ENCODE results near the gene CCN6. TPM values are rescaled to one million over a fixed set of nuclear protein-coding genes. Genes with fewer than 3 reads are reported as not detected.

Gene CCN6
- total and polyA plus RNA-seq, 4 experiments from 2014 or later = 0.09 TPM; not detected in 3

- Histone ChIP-seq H3K27ac (ENCODE audit: low read depth, low read length) (no peak overlapping the region), H3K36me3 (ENCODE audit: insufficient read depth, low read length) (no peaks in the 10 kb centered on the region), H3K9me3 (ENCODE audit: control insufficient read depth in 1 of 2, low read length in 2 of 2) (no peaks in the 10 kb centered on the region), H3K27me3 (ENCODE audit: insufficient read depth, low read length) (no peaks in the 10 kb centered on the region), H3K4me3 (ENCODE audit: low read length in 2 of 2) (no peak overlapping the region), H3K4me1 (ENCODE audit: insufficient read depth, low read length) (no peaks in the 10 kb centered on the region)
- CTCF ChIA-PET (ENCODE audit: partially characterized antibody) = no interaction called here
- Mint-ChIP-seq H3K36me3 (no peaks in the 10 kb centered on the region), H3K9me3 (no peaks in the 10 kb centered on the region), H3K27ac (no peak overlapping the region), H3K4me1 (no peaks in the 10 kb centered on the region), H3K27me3 (peaks cover 10 to 17% of the 10 kb centered on the region in 2 donors), H3K4me3 (no peak overlapping the region)
- intact Hi-C loops (cut with micrococcal nuclease) = no loop called here
- POLR2A ChIA-PET (ENCODE audit: partially characterized antibody) = no interaction called here
- DNase-seq = no peak
Observed at GRCh38 chr6:112113431-112113830, 59.5 kb downstream of the CCN6 start.

GRCh38 chr6:112113918-112114317 is 60.0 kb downstream of the CCN6 start:
- H3K4me1 ChIP-seq (ENCODE audit: insufficient read depth, low read length) = no peaks in the 10 kb centered on the region
- Mint-ChIP-seq H3K36me3 (no peaks in the 10 kb centered on the region), H3K27me3 (peaks cover 10 to 17% of the 10 kb centered on the region in 2 donors), H3K9me3 (no peaks in the 10 kb centered on the region), H3K4me1 (no peaks in the 10 kb centered on the region), H3K4me3 (no peak overlapping the region), H3K27ac (no peak overlapping the region)
- no peaks in the 10 kb centered on the region for H3K9me3 ChIP-seq (ENCODE audit: control insufficient read depth in 1 of 2, low read length in 2 of 2)
- H3K4me3 ChIP-seq (ENCODE audit: low read length in 2 of 2) = no peak overlapping the region
- no peak for DNase-seq
- H3K36me3 ChIP-seq (ENCODE audit: insufficient read depth, low read length) = no peaks in the 10 kb centered on the region
- no peak overlapping the region for H3K27ac ChIP-seq (ENCODE audit: low read depth, low read length)
- ChIA-PET POLR2A (ENCODE audit: partially characterized antibody) (no interaction called here), CTCF (ENCODE audit: partially characterized antibody) (no interaction called here)
- intact Hi-C loops (cut with micrococcal nuclease) = no loop called here
- H3K27me3 ChIP-seq (ENCODE audit: insufficient read depth, low read length) = no peaks in the 10 kb centered on the region

GRCh38 chr6:112114577-112115223 is 60.8 kb downstream of the CCN6 start:
- Mint-ChIP-seq H3K36me3 (no peaks in the 10 kb centered on the region), H3K9me3 (no peaks in the 10 kb centered on the region), H3K4me1 (no peaks in the 10 kb centered on the region), H3K27ac (no peak overlapping the region), H3K4me3 (no peak overlapping the region), H3K27me3 (peaks cover 10 to 17% of the 10 kb centered on the region in 2 donors)
- no peak overlapping the region for H3K27ac ChIP-seq (ENCODE audit: low read depth, low read length)
- ChIA-PET POLR2A (ENCODE audit: partially characterized antibody) (no interaction called here), CTCF (ENCODE audit: partially characterized antibody) (no interaction called here)
- H3K4me3 ChIP-seq (ENCODE audit: low read length in 2 of 2) = no peak overlapping the region
- H3K4me1 ChIP-seq (ENCODE audit: insufficient read depth, low read length) = no peaks in the 10 kb centered on the region
- no peaks in the 10 kb centered on the region for H3K36me3 ChIP-seq (ENCODE audit: insufficient read depth, low read length)
- intact Hi-C loops (cut with micrococcal nuclease) = no loop called here
- no peaks in the 10 kb centered on the region for H3K27me3 ChIP-seq (ENCODE audit: insufficient read depth, low read length)
- no peaks in the 10 kb centered on the region for H3K9me3 ChIP-seq (ENCODE audit: control insufficient read depth in 1 of 2, low read length in 2 of 2)
- DNase-seq = no peak

GRCh38 chr6:112116221-112116620 is 62.3 kb downstream of the CCN6 start:
- no peak for DNase-seq
- no peaks in the 10 kb centered on the region for H3K9me3 ChIP-seq (ENCODE audit: control insufficient read depth in 1 of 2, low read length in 2 of 2)
- peaks cover 10 to 15% of the 10 kb centered on the region in 2 donors for H3K27me3 Mint-ChIP-seq
- H3K36me3 ChIP-seq (ENCODE audit: insufficient read depth, low read length) = no peaks in the 10 kb centered on the region
- H3K36me3 Mint-ChIP-seq = no peaks in the 10 kb centered on the region
- H3K27me3 ChIP-seq (ENCODE audit: insufficient read depth, low read length) = no peaks in the 10 kb centered on the region
- no peaks in the 10 kb centered on the region for H3K9me3 Mint-ChIP-seq
- no peaks in the 10 kb centered on the region for H3K4me1 Mint-ChIP-seq
- H3K4me3 ChIP-seq (ENCODE audit: low read length in 2 of 2) = no peak overlapping the region
- intact Hi-C loops (cut with micrococcal nuclease) = no loop called here
- ChIA-PET POLR2A (ENCODE audit: partially characterized antibody) (no interaction called here), CTCF (ENCODE audit: partially characterized antibody) (no interaction called here)
- no peaks in the 10 kb centered on the region for H3K4me1 ChIP-seq (ENCODE audit: insufficient read depth, low read length)
- no peak overlapping the region for H3K4me3 Mint-ChIP-seq
- no peak overlapping the region for H3K27ac Mint-ChIP-seq
- no peak overlapping the region for H3K27ac ChIP-seq (ENCODE audit: low read depth, low read length)

- Histone ChIP-seq H3K36me3 (ENCODE audit: insufficient read depth, low read length) (no peaks in the 10 kb centered on the region), H3K9me3 (ENCODE audit: control insufficient read depth in 1 of 2, low read length in 2 of 2) (no peaks in the 10 kb centered on the region), H3K4me1 (ENCODE audit: insufficient read depth, low read length) (no peaks in the 10 kb centered on the region), H3K27me3 (ENCODE audit: insufficient read depth, low read length) (no peaks in the 10 kb centered on the region), H3K4me3 (ENCODE audit: low read length in 2 of 2) (no peak overlapping the region), H3K27ac (ENCODE audit: low read depth, low read length) (no peak overlapping the region)
- H3K36me3 Mint-ChIP-seq = no peaks in the 10 kb centered on the region
- intact Hi-C loops (cut with micrococcal nuclease) = no loop called here
- ChIA-PET POLR2A (ENCODE audit: partially characterized antibody) (no interaction called here), CTCF (ENCODE audit: partially characterized antibody) (no interaction called here)
- no peak overlapping the region for H3K27ac Mint-ChIP-seq
- H3K4me1 Mint-ChIP-seq = no peaks in the 10 kb centered on the region
- no peak overlapping the region for H3K4me3 Mint-ChIP-seq
- no peak for DNase-seq
- H3K27me3 Mint-ChIP-seq = peaks cover 6 to 12% of the 10 kb centered on the region in 2 donors
- no peaks in the 10 kb centered on the region for H3K9me3 Mint-ChIP-seq
Observed at GRCh38 chr6:112117554-112117953, 63.6 kb downstream of the CCN6 start.

GRCh38 chr6:112118034-112118433 is 64.1 kb downstream of the CCN6 start:
- intact Hi-C loops (cut with micrococcal nuclease) = no loop called here
- no peak overlapping the region for H3K27ac ChIP-seq (ENCODE audit: low read depth, low read length)
- ChIA-PET CTCF (ENCODE audit: partially characterized antibody) (no interaction called here), POLR2A (ENCODE audit: partially characterized antibody) (no interaction called here)
- H3K4me1 ChIP-seq (ENCODE audit: insufficient read depth, low read length) = no peaks in the 10 kb centered on the region
- no peaks in the 10 kb centered on the region for H3K27me3 ChIP-seq (ENCODE audit: insufficient read depth, low read length)
- no peaks in the 10 kb centered on the region for H3K36me3 Mint-ChIP-seq
- no peaks in the 10 kb centered on the region for H3K9me3 Mint-ChIP-seq
- no peak overlapping the region for H3K4me3 ChIP-seq (ENCODE audit: low read length in 2 of 2)
- H3K9me3 ChIP-seq (ENCODE audit: control insufficient read depth in 1 of 2, low read length in 2 of 2) = no peaks in the 10 kb centered on the region
- no peak for DNase-seq
- H3K27ac Mint-ChIP-seq = no peak overlapping the region
- H3K4me3 Mint-ChIP-seq = no peak overlapping the region
- peaks cover 0 to 1% (median 0%) of the 10 kb centered on the region in 4 donors for H3K4me1 Mint-ChIP-seq
- peaks cover 6 to 13% of the 10 kb centered on the region in 2 donors for H3K27me3 Mint-ChIP-seq
- no peaks in the 10 kb centered on the region for H3K36me3 ChIP-seq (ENCODE audit: insufficient read depth, low read length)

Other genes starting within 250 kb of the CCN6 start
- gene FYN, start 180.7 kb upstream of the CCN6 start, total RNA-seq = 100 to 1,000 TPM; 664 to 713 TPM
- gene FYN, start 180.7 kb upstream of the CCN6 start, polyA plus RNA-seq = 100 to 1,000 TPM; 338 to 463 TPM
- 10 to 100 TPM; 40.6 to 45.2 TPM for gene TUBE1, start 33.4 kb downstream of the CCN6 start, total RNA-seq
- gene TUBE1, start 33.4 kb downstream of the CCN6 start, polyA plus RNA-seq = 10 to 100 TPM; 15.6 to 19.0 TPM
- 1 to 10 TPM; 1.7 to 1.9 TPM for gene FAM229B, start 33.5 kb downstream of the CCN6 start, total RNA-seq
- gene FAM229B, start 33.5 kb downstream of the CCN6 start, polyA plus RNA-seq = 1 to 10 TPM; 3.8 to 7.6 TPM
- not detected for gene LAMA4, start 200.5 kb downstream of the CCN6 start, total RNA-seq
- not detected for gene LAMA4, start 200.5 kb downstream of the CCN6 start, polyA plus RNA-seq

Data from CD4-positive, alpha-beta memory T cell (primary cell).